Transverse colon (tissue), 4 donors: ENCODE measurements around the gene TAMALIN. TPM values are rescaled to one million over a fixed set of nuclear protein-coding genes. Genes with fewer than 3 reads are reported as not detected.
"Not testable (repeated sequence)": the region's sequence is repeated elsewhere in the genome, so short reads cannot be mapped to it uniquely, and the experiment has no call there.

Source experiments
- DNase-seq: peaks from one replicate; pipeline ENCODE4 v3.0.0-alpha.2; 2019
- H3K27ac ChIP-seq, 4 donors: fragments of 200-600 bp; sonication (generic); 2 replicates each; pipeline ENCODE4 v1.5.1; 2016 to 2018; ENCODE audit warnings: inconsistent platforms in 4 of 4
- H3K27me3 ChIP-seq: fragments of 200-600 bp; sonication (generic); 2 replicates; pipeline ENCODE4 v1.5.1; 2017; ENCODE audit warnings: inconsistent platforms
- H3K36me3 ChIP-seq, 4 donors: fragments of 200-600 bp; sonication (generic); 2 replicates each; pipeline ENCODE4 v1.5.1; 2017 to 2019; ENCODE audit warnings: inconsistent platforms in 4 of 4
- H3K4me1 ChIP-seq, 4 donors: fragments of 200-600 bp; sonication (generic); 2 replicates each; pipeline ENCODE4 v1.5.1; 2017 to 2020; ENCODE audit warnings: inconsistent platforms in 4 of 4
- H3K4me3 ChIP-seq, 4 donors: fragments of 200-600 bp; sonication (generic); 1 replicate in 1 of 4; 2 replicates in 3 of 4; pipeline versions ENCODE4 v1.5.1 to v1.6.1; 2017 to 2019; ENCODE audit warnings: inconsistent platforms in 4 of 4
- H3K9me3 ChIP-seq, 2 donors: fragments of 200-600 bp; sonication (generic); 2 replicates each; pipeline ENCODE4 v1.5.1; 2017 to 2019; ENCODE audit warnings: inconsistent platforms in 2 of 2
- EP300 ChIP-seq: sonication (generic); formaldehyde crosslinking; IDR thresholded peaks from one replicate; pipeline ENCODE4 v1.6.1; 2017; ENCODE audit warnings: antibody characterized with exemption, low read depth
- POLR2A ChIP-seq: fragments of 450-650 bp; IDR thresholded peaks from one replicate; pipeline ENCODE4 v1.6.1; 2016; ENCODE audit warnings: antibody characterized with exemption, mild to moderate bottlenecking, moderate library complexity
- POLR2AphosphoS5 ChIP-seq, 3 donors: sonication (generic); formaldehyde crosslinking; IDR thresholded peaks; one replicate each; pipeline ENCODE4 v1.6.1; 2016; ENCODE audit warnings: antibody characterized with exemption in 3 of 3
- WGBS, 2 donors: methylation state at CpG; one replicate each; pipeline ENCODE4 v1.1.5; 2018; ENCODE audit warnings: low coverage in 1 of 2; 5-methylcytosine and 5-hydroxymethylcytosine counted together
- in situ Hi-C, 4 donors: fragments of 200-750 bp; cut with MboI; loops; one replicate each; pipeline versions ENCODE4 v1.15.0 to v1.15.1; 2017; ENCODE audit warnings: low sequenced_read_pairs in 3 of 4, low pct_ligation_motif_present in 1 of 4, low pct_unique_long_range_greater_than_20kb in 1 of 4
- intact Hi-C: fragments of 100-400 bp; cut with DNase I; formaldehyde crosslinking; loops from one replicate; pipeline ENCODE4 v1.15.1; 2023; ENCODE audit warnings: low total_unique reads
- total RNA-seq, 4 donors: library from RNA; depleted of rRNA; stranded (reverse); fragments of >200 nt; gene quantifications; one replicate each; pipeline ENCODE4 v1.1.0, GENCODE V29; 2016
- TF ChIP-seq, protein P1 (sequence below), 5 experiments: fragments of 200-600 bp in 3 of 5; fragments of 450-650 bp in 2 of 5; sonication (generic) in 3 of 5; IDR thresholded peaks; 1 replicate in 2 of 5; 2 replicates in 3 of 5; pipeline ENCODE4 v1.5.1; 2016 to 2017; ENCODE audit warnings: antibody characterized with exemption in 5 of 5, inconsistent platforms in 3 of 5, mild to moderate bottlenecking in 2 of 5, moderate library complexity in 1 of 5

TAMALIN gene
- total RNA-seq, 4 donors from 2014 or later: 5.9 to 20.6 (median 9.7) TPM

DNA sequence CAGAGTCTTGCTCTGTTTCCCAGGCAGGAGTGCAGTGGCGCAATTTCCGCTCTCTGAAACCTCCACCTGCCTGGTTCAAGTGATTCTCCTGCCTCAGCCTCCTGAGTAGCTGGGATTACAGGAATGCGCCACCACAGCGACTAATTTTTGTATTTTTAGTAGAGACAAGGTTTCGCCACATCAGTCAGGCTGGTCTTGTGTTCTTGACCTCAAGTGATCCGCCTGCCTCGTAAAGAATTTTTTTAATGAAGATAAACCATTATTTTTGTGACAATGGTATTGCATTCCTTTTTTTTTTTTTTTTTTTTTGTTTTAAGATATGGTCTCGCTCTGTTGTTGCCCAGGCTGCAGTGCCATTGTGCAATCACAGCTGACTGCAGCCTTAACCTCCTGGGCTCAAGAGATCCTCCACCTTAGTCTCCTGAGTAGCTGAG, 29.4 kb upstream of the TAMALIN start:
- TF ChIP-seq, protein P1, sequence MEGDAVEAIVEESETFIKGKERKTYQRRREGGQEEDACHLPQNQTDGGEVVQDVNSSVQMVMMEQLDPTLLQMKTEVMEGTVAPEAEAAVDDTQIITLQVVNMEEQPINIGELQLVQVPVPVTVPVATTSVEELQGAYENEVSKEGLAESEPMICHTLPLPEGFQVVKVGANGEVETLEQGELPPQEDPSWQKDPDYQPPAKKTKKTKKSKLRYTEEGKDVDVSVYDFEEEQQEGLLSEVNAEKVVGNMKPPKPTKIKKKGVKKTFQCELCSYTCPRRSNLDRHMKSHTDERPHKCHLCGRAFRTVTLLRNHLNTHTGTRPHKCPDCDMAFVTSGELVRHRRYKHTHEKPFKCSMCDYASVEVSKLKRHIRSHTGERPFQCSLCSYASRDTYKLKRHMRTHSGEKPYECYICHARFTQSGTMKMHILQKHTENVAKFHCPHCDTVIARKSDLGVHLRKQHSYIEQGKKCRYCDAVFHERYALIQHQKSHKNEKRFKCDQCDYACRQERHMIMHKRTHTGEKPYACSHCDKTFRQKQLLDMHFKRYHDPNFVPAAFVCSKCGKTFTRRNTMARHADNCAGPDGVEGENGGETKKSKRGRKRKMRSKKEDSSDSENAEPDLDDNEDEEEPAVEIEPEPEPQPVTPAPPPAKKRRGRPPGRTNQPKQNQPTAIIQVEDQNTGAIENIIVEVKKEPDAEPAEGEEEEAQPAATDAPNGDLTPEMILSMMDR (IDR thresholded peaks at IDR 0.05): no peak
- TF ChIP-seq EP300 (no peak), POLR2AphosphoS5 (IDR thresholded peaks at IDR 0.05) (no peak), POLR2A (no peak)
- Histone ChIP-seq H3K4me1 (peaks cover 11 to 28% (median 13%) of the 10 kb centered on the region in 4 donors), H3K36me3 (peaks cover 0 to 28% (median 8%) of the 10 kb centered on the region in 4 donors), H3K4me3 (no peak overlapping the region), H3K27ac (no peak overlapping the region), H3K9me3 (no peaks in the 10 kb centered on the region), H3K27me3 (no peaks in the 10 kb centered on the region)
- WGBS, 2 donors: 96 to 97% methylated on average over 7 to 8 of the region's 8 CpGs
- no peak for DNase-seq
- in situ Hi-C loops: loop anchor here in 2 of 4 donors (5.0 to 10.0 kb wide), 2 partner anchors 50 to 53 kb away; no protein-coding TSS in a partner anchor
- intact Hi-C loops: no loop called here

- DNase-seq, H3K9me3 ChIP-seq, H3K4me1 ChIP-seq, intact Hi-C loops, H3K27me3 ChIP-seq, H3K4me3 ChIP-seq, H3K27ac ChIP-seq: not testable (repeated sequence)
- H3K36me3 ChIP-seq: peaks cover 0 to 34% (median 16%) of the 10 kb centered on the region in 4 donors
- WGBS, 2 donors: 87 to 96% methylated on average over 4 to 5 of the region's 5 CpGs
- in situ Hi-C loops: loop anchor here in 2 of 4 donors (5.0 to 10.0 kb wide), 2 partner anchors 52 to 55 kb away; no protein-coding TSS in a partner anchor
Observed at GRCh38 chr12:51979306-51979705, 27.4 kb upstream of the TAMALIN start.

DNA sequence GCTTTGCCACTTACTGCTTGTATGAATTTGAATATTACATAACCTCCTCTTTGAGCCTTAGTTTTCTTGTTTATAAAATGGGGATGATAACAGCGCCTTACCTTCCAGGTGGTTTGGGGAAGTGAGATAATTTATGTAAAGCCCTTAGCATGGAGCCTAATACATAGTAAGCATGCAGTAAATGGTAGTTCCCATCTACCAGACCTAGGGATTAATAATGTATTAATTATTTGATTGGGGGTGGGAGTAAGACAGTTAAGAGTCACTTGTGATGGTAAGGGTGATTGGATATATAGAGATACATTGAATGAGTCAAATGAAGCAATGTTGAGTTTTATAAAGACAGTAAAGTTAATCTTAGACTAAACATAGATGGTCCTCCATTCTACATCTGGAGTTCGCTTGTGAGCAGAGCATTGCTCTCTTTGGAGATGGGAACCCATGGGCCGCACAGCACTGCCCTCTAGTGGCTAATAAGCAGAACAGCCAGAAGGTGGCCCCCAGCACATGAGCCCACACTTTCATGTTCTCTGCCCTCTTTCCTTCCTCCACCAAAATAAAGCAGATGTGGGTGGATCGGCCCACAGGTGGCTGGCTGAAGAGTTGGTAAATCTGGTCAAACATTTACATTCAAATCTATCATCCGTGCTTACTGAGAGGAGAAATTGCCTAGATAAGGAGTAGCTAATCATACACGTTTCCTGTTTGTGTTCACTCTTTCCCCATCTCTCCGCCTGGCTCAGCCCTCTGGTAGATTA, 26.5 kb upstream of the TAMALIN start:
- intact Hi-C loops (loop anchor here (2.0 to 5.0 kb wide), 2 partner anchors 57 to 93 kb away; partner anchors contain the start of gene ANKRD33), in situ Hi-C loops (loop anchor here in 1 of 4 donors (10.0 kb wide), 1 partner anchor 55 kb away; no protein-coding TSS in a partner anchor)
- no peaks in the 10 kb centered on the region for H3K27me3 ChIP-seq
- H3K4me1 ChIP-seq: peaks cover 0 to 4% (median 0%) of the 10 kb centered on the region in 4 donors
- peaks cover 0 to 40% (median 18%) of the 10 kb centered on the region in 4 donors for H3K36me3 ChIP-seq
- TF ChIP-seq, protein P1 (IDR thresholded peaks at IDR 0.05): peak; percentile 94 to 98 (median 96)
- TF ChIP-seq POLR2AphosphoS5 (IDR thresholded peaks at IDR 0.05) (no peak), EP300 (no peak), POLR2A (no peak)
- DNase-seq: peak; percentile 72
- 29 to 35% methylated on average over 4 to 7 of the region's 7 CpGs for WGBS, 2 donors
- H3K9me3 ChIP-seq: no peaks in the 10 kb centered on the region
- no peak overlapping the region for H3K4me3 ChIP-seq
- no peak overlapping the region for H3K27ac ChIP-seq

DNA sequence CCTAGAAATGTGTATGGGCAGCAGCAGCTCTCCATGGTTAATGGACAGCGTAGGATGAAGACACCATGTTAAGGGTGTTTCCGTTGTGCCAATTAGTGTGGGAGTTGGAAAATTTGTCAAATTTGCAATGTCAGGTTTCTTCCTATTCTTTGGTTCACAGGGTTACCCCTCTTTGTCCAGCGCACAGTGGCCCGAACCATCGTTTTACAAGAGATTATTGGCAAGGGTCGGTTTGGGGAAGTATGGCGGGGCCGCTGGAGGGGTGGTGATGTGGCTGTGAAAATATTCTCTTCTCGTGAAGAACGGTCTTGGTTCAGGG, 26.0 kb upstream of the TAMALIN start:
- TF ChIP-seq, protein P1 (IDR thresholded peaks at IDR 0.05): no peak
- no peak for TF ChIP-seq POLR2A
- TF ChIP-seq EP300: no peak
- TF ChIP-seq POLR2AphosphoS5 (IDR thresholded peaks at IDR 0.05): no peak
- Histone ChIP-seq H3K36me3 (peaks cover 0 to 42% (median 19%) of the 10 kb centered on the region in 4 donors), H3K4me1 (peaks cover 0 to 4% (median 0%) of the 10 kb centered on the region in 4 donors), H3K27ac (no peak overlapping the region), H3K9me3 (no peaks in the 10 kb centered on the region), H3K27me3 (no peaks in the 10 kb centered on the region), H3K4me3 (no peak overlapping the region)
- in situ Hi-C loops: loop anchor here in 1 of 4 donors (10.0 kb wide), 1 partner anchor 56 kb away; no protein-coding TSS in a partner anchor
- no peak for DNase-seq
- intact Hi-C loops: loop anchor here (2.0 to 5.0 kb wide), 2 partner anchors 58 to 93 kb away; partner anchors contain the start of gene ANKRD33
- WGBS, 2 donors: 70 to 76% methylated on average over 2 to 10 of the region's 10 CpGs
